K562 (cell line): Measurements from ENCODE around the gene NTF4. TPM values are rescaled to one million over a fixed set of nuclear protein-coding genes. Genes with fewer than 3 reads are reported as not detected.

ENCODE experiments used
- ATAC-seq: fragments of 200-7000 bp; cut with Tn5 transposase; 3 replicates; pipeline ENCODE4 v1.9.1; 2020; ENCODE audit warnings: moderate library complexity
- BruUV-seq: library from RNA; stranded (reverse); fragments of 400-500 nt; replicated peaks from 2 replicates; lab custom pipeline; 2021; lab: Mats Ljungman, UMichigan
- CTCF ChIA-PET: fragments of 300-600 bp; formaldehyde crosslinking; extraction: SDS; loops from one replicate; lab custom pipeline; 2021; ENCODE audit warnings: low intra/inter-chr PET ratio; lab: Yijun Ruan, JAX
- POLR2A ChIA-PET: fragments of 300-600, 350-650 bp; sonication (Branson Sonifier 250); formaldehyde crosslinking; extraction: SDS; loops from one replicate; lab custom pipeline; 2021; ENCODE audit warnings: antibody characterized with exemption, inconsistent platforms; lab: Yijun Ruan, JAX
- DNase-seq, 4 experiments: peaks; one replicate each; pipeline versions ENCODE4 v3.0.0 to v3.0.0-alpha.2; 2011 to 2018; ENCODE audit warnings: low spot score in 3 of 4, mixed read lengths in 3 of 4; ENCODE audit errors: extremely low read depth in 1 of 4
- FAIRE-seq: peaks from 2 replicates; lab custom pipeline; 2011; peaks lifted over from hg19 to GRCh38; lab: Jason Lieb, UNC
- H2AFZ ChIP-seq: 2 replicates; pipeline ENCODE4 v1.6.0; 2011; ENCODE audit warnings: low read depth, low read length, control low read depth, inconsistent platforms
- H3K27ac ChIP-seq: fragments of 200-600 bp; 3 replicates; pipeline ENCODE4 v1.8.0; 2011; ENCODE audit warnings: low read depth, mild to moderate bottlenecking, control low read depth, inconsistent platforms, low read length, moderate library complexity, mixed read lengths; ENCODE audit errors: extremely low read depth
- H3K27me3 ChIP-seq, 2 experiments: fragments of 300-600 bp in 1 of 2; 2 replicates in 1 of 2; 3 replicates in 1 of 2; pipeline versions ENCODE4 v1.6.0 to v1.8.0; 2011; ENCODE audit warnings: inconsistent platforms in 2 of 2, low read length in 2 of 2, mild to moderate bottlenecking in 1 of 2, mixed read lengths in 1 of 2, moderate library complexity in 1 of 2; ENCODE audit not compliant: control insufficient read depth in 2 of 2, insufficient read depth in 2 of 2
- H3K36me3 ChIP-seq: fragments of 300-600 bp; 3 replicates; pipeline ENCODE4 v1.8.0; 2011; ENCODE audit warnings: mild to moderate bottlenecking, low read length, inconsistent platforms; ENCODE audit not compliant: control insufficient read depth, insufficient read depth
- H3K4me1 ChIP-seq, 2 experiments: fragments of 200-600 bp in 1 of 2; replicated peaks in 1 of 2; 2 replicates in 1 of 2; 3 replicates in 1 of 2; pipeline versions ENCODE4 v1.5.1 to v1.8.0; 2011; ENCODE audit warnings: inconsistent platforms in 2 of 2, low read length in 2 of 2, mild to moderate bottlenecking in 1 of 2, mixed read lengths in 1 of 2, moderate library complexity in 1 of 2; ENCODE audit not compliant: control insufficient read depth in 2 of 2, insufficient read depth in 2 of 2
- H3K4me2 ChIP-seq: 2 replicates; pipeline ENCODE4 v1.6.1; 2011; ENCODE audit warnings: low read length, control low read depth, inconsistent platforms, mixed read lengths; ENCODE audit not compliant: insufficient read depth
- H3K4me3 ChIP-seq: fragments of 200-600 bp; sonication (generic), shearing (Covaris generic); 2 replicates; pipeline ENCODE4 v1.5.1; 2016; ENCODE audit warnings: control low read depth, inconsistent platforms
- H3K79me2 ChIP-seq: fragments of 200-600 bp; 3 replicates; pipeline ENCODE4 v1.8.0; 2011; ENCODE audit warnings: low read length, inconsistent platforms; ENCODE audit not compliant: control insufficient read depth, insufficient read depth
- H3K9ac ChIP-seq, 2 experiments: 2 replicates each; pipeline versions ENCODE4 v1.6.0 to v1.6.1; 2011; ENCODE audit warnings: low read depth in 2 of 2, low read length in 2 of 2, control low read depth in 1 of 2, inconsistent platforms in 1 of 2, mild to moderate bottlenecking in 1 of 2, mixed read lengths in 1 of 2; ENCODE audit not compliant: insufficient read depth in 1 of 2
- H3K9me1 ChIP-seq: one replicate; pipeline ENCODE4 v1.6.0; 2011; ENCODE audit warnings: inconsistent platforms, mild to moderate bottlenecking, low read length, moderate library complexity; ENCODE audit not compliant: control insufficient read depth, insufficient read depth
- H3K9me3 ChIP-seq: replicated peaks from 2 replicates; pipeline ENCODE4 v1.5.1; 2011; ENCODE audit warnings: low read depth, low read length, inconsistent platforms; ENCODE audit not compliant: control insufficient read depth, insufficient read depth
- H4K20me1 ChIP-seq: replicated peaks from 2 replicates; pipeline ENCODE4 v1.6.1; 2011; ENCODE audit warnings: low read length, inconsistent platforms, mixed read lengths; ENCODE audit not compliant: control insufficient read depth, insufficient read depth
- EP300 ChIP-seq: IDR thresholded peaks from 2 replicates; pipeline ENCODE4 v1.6.1; 2012; ENCODE audit warnings: low read length, improper control_type of control experiment
- POLR2G ChIP-seq: fragments of 200-400 bp; formaldehyde crosslinking; IDR thresholded peaks from 2 replicates; pipeline ENCODE4 v1.6.1; 2017; ENCODE audit warnings: low read depth, mild to moderate bottlenecking, antibody characterized with exemption, low read length, moderate library complexity
- RBFOX2 ChIP-seq: fragments of 200-400 bp; formaldehyde crosslinking; IDR thresholded peaks from 2 replicates; pipeline ENCODE4 v1.6.1; 2017; ENCODE audit warnings: low read depth, mild to moderate bottlenecking, low read length, moderate library complexity
- TGIF2 ChIP-seq: sonication (generic); formaldehyde crosslinking; IDR thresholded peaks from 2 replicates; pipeline ENCODE4 v1.8.1; 2022; ENCODE audit warnings: mild to moderate bottlenecking, missing genetic modification reagents, moderate library complexity
- ZMIZ1 ChIP-seq, 2 experiments: fragments of 150-350 bp in 1 of 2; IDR thresholded peaks; 2 replicates each; pipeline ENCODE4 v1.6.1; 2012 to 2016; ENCODE audit warnings: low read depth in 2 of 2, low read length in 2 of 2, mild to moderate bottlenecking in 1 of 2, moderate library complexity in 1 of 2
- WGBS: fragments of 100-300 bp; shearing (Covaris generic); methylation state at CpG from one replicate; pipeline ENCODE4 v1.1.6; 2016; ENCODE audit warnings: low coverage, mixed read lengths; ENCODE audit not compliant: insufficient coverage; ENCODE audit errors: missing lambda C conversion rate; 5-methylcytosine and 5-hydroxymethylcytosine counted together
- in situ Hi-C: fragments of 300-500 bp; cut with MboI; formaldehyde crosslinking; loops from 4 replicates; pipeline ENCODE4 v1.15.0; 2018; ENCODE audit warnings: inconsistent platforms, mixed read lengths
- intact Hi-C: fragments of 100-400 bp; cut with micrococcal nuclease; formaldehyde crosslinking; loops from 2 replicates; pipeline ENCODE4 v1.14.2; 2022
- polyA plus RNA-seq, 8 experiments: library from polyadenylated mRNA; depleted of rRNA in 4 of 8; stranded (reverse) in 5 of 8; unstranded in 3 of 8; fragments of >200 nt; fragmentation: Nextera tagmentation in 2 of 8; fragmentation: Illumina TruSeq in 1 of 8; extraction: Ambion mirVana in 2 of 8; extraction: Trizol in 1 of 8; gene quantifications; 2 replicates each; pipeline versions ENCODE4 v1.2.1 to v1.2.3, GENCODE V29; 2011 to 2014; ENCODE audit warnings: inconsistent platforms in 1 of 8, missing spikeins in 1 of 8
- total RNA-seq, 7 experiments: library from RNA; depleted of rRNA in 6 of 7; stranded (reverse); fragments of >200 nt in 6 of 7; fragmentation: Illumina TruSeq in 2 of 7; extraction: Trizol in 2 of 7; gene quantifications; 2 replicates each; pipeline versions ENCODE4 v1.2.1 to v1.2.3, GENCODE V29; 2011 to 2021; ENCODE audit warnings: low replicate concordance in 1 of 7

NTF4 gene
- total and polyA plus RNA-seq, 9 of the 15 experiments (the other 6 are each of a cell fraction or from before 2014, with no cell fraction given): not detected

GRCh38 chr19:49103331-49104085 lies 38.9 kb upstream of the NTF4 start (continued):
- TF ChIP-seq ZMIZ1 (IDR thresholded peaks at IDR 0.05; ENCODE audit: low read depth in 2 of 2, low read length in 2 of 2) (no peak), TGIF2 (no peak)

GRCh38 chr19:49102303-49102702 lies 37.7 kb upstream of the NTF4 start:
- 97% methylated on average over 10 of the region's 12 CpGs for WGBS
- peak in 1 of 4 experiments; percentile 16 for DNase-seq
- no TSS peak for BruUV-seq
- TF ChIP-seq EP300 (no peak), RBFOX2 (peak; percentile 60), POLR2G (peak; percentile 60)
- no peaks in the 10 kb centered on the region for H3K9me3 ChIP-seq
- intact Hi-C loops (no loop called here), in situ Hi-C loops (no loop called here)
- H3K27me3 ChIP-seq: no peaks in the 10 kb centered on the region
- H3K4me1 ChIP-seq: peaks cover 0 to 38% of the 10 kb centered on the region in 2 experiments; a peak in 3 of 5 replicates
- no peak overlapping the region for H3K4me3 ChIP-seq
- H2AFZ ChIP-seq: no peak overlapping the region
- ChIA-PET POLR2A (interaction anchor here (1.1 kb wide), 1 partner anchor 12 kb away, joined by 3 read pairs; the partner anchor contains the start of gene LIN7B), CTCF (no interaction called here)
- peaks cover 29% of the 10 kb centered on the region for H4K20me1 ChIP-seq
- no peak for ATAC-seq
- H3K36me3 ChIP-seq: peaks cover 98% of the 10 kb centered on the region
- H3K9me1 ChIP-seq: peaks cover 11% of the 10 kb centered on the region
- H3K79me2 ChIP-seq: peaks cover 37% of the 10 kb centered on the region
- no peak overlapping the region for H3K9ac ChIP-seq
- FAIRE-seq: no peak
- no peak overlapping the region for H3K4me2 ChIP-seq
- H3K27ac ChIP-seq: no peak overlapping the region
